Measurements from ENCODE around the gene STRIT1. TPM values are rescaled to one million over a fixed set of nuclear protein-coding genes. Genes with fewer than 3 reads are reported as not detected.

Gene STRIT1
- total and polyA plus RNA-seq, 9 of the 15 experiments (the other 6 are each of a cell fraction or from before 2014, with no cell fraction given): not detected

DNA sequence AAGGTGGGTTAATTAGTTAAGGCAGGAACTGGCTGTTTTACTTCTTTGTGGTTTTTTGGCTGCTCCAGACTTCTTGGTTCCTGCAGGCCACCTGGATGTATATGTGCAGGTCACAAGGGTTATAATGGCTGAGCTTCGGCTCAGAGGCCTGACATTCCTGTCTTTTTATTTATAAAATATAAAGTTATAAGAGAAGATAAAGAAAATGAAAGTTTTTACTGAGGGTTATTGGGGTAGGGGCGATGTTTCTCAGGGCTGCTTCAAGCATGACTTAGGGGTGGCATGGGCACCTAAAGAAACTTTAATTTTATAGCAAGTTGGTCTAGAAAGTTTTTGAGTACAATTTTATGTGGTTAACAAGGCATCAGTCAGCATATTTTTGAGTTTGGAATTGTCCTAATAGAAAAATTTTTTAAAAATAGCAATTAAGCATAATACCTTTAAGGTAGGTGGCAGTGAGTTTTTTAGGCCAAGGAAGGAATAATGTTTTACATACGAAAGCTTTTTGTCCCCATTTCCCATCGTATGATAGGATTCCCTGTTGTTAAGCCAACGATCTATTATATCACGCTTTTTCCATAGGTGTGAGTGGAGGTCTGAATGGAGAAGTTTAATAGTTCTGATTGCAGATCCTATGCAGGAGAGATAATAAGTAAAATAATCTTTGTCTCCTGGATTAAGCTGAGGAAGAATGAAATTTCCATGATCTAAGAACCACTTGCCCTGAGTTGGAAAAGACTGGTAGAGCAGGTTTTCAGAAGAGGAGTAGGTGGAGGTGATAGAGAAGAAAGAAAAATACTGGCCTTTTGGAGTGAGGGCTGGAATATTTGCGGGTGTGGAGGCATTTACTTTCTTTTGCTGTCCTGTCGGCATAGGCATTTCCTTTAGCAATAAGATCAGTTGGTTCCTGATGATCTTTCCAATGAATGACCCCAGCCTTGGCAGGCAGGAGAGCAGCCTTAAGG is 10.1 kb downstream of the STRIT1 start (continued):
- TF ChIP-seq, protein P1, sequence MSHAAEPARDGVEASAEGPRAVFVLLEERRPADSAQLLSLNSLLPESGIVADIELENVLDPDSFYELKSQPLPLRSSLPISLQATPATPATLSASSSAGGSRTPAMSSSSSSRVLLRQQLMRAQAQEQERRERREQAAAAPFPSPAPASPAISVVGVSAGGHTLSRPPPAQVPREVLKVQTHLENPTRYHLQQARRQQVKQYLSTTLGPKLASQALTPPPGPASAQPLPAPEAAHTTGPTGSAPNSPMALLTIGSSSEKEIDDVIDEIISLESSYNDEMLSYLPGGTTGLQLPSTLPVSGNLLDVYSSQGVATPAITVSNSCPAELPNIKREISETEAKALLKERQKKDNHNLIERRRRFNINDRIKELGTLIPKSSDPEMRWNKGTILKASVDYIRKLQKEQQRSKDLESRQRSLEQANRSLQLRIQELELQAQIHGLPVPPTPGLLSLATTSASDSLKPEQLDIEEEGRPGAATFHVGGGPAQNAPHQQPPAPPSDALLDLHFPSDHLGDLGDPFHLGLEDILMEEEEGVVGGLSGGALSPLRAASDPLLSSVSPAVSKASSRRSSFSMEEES (CRISPR knock-in tag; IDR thresholded peaks at IDR 0.05): no peak
- TF ChIP-seq ZNF263 (CRISPR knock-in tag; IDR thresholded peaks at IDR 0.05; ENCODE audit: borderline replicate concordance) (no peak), WHSC1 (IDR thresholded peaks at IDR 0.05; ENCODE audit: low read length) (no peak), MAZ (CRISPR knock-in tag; conservative IDR thresholded peaks at IDR 0.05 in 1 of 2, IDR thresholded peaks at IDR 0.05 in 1 of 2) (peak; percentile 17 to 30; a peak in 1 of 4 replicates), DPF2 (IDR thresholded peaks at IDR 0.05) (0 out of 2 replicates have a peak, but pooled peaks have one; percentile 9), MAFG (tag; conservative IDR thresholded peaks at IDR 0.05) (peak; percentile 41; the same call in 1 of the 2 replicates), DACH1 (IDR thresholded peaks at IDR 0.05; ENCODE audit: partially characterized antibody) (no peak), STAT5B (CRISPR knock-in tag; IDR thresholded peaks at IDR 0.05) (no peak), ZNF311 (CRISPR knock-in tag; IDR thresholded peaks at IDR 0.05) (peak; percentile 91), GABPA (tag; conservative IDR thresholded peaks at IDR 0.05; ENCODE audit: low read depth) (no peak), ZKSCAN8 (CRISPR knock-in tag; IDR thresholded peaks at IDR 0.05) (peak; percentile 87), RB1 (IDR thresholded peaks at IDR 0.05; ENCODE audit: low read depth) (no peak), ILK (tag; IDR thresholded peaks at IDR 0.05; ENCODE audit: borderline replicate concordance, low read depth) (0 out of 2 replicates have a peak, but pooled peaks have one; percentile 46), ZNF668 (CRISPR knock-in tag; IDR thresholded peaks at IDR 0.05) (no peak)
- TF ChIP-seq, protein P2, sequence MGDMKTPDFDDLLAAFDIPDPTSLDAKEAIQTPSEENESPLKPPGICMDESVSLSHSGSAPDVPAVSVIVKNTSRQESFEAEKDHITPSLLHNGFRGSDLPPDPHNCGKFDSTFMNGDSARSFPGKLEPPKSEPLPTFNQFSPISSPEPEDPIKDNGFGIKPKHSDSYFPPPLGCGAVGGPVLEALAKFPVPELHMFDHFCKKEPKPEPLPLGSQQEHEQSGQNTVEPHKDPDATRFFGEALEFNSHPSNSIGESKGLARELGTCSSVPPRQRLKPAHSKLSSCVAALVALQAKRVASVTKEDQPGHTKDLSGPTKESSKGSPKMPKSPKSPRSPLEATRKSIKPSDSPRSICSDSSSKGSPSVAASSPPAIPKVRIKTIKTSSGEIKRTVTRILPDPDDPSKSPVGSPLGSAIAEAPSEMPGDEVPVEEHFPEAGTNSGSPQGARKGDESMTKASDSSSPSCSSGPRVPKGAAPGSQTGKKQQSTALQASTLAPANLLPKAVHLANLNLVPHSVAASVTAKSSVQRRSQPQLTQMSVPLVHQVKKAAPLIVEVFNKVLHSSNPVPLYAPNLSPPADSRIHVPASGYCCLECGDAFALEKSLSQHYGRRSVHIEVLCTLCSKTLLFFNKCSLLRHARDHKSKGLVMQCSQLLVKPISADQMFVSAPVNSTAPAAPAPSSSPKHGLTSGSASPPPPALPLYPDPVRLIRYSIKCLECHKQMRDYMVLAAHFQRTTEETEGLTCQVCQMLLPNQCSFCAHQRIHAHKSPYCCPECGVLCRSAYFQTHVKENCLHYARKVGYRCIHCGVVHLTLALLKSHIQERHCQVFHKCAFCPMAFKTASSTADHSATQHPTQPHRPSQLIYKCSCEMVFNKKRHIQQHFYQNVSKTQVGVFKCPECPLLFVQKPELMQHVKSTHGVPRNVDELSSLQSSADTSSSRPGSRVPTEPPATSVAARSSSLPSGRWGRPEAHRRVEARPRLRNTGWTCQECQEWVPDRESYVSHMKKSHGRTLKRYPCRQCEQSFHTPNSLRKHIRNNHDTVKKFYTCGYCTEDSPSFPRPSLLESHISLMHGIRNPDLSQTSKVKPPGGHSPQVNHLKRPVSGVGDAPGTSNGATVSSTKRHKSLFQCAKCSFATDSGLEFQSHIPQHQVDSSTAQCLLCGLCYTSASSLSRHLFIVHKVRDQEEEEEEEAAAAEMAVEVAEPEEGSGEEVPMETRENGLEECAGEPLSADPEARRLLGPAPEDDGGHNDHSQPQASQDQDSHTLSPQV (IDR thresholded peaks at IDR 0.05): peak; percentile 94
- TF ChIP-seq, protein P3, sequence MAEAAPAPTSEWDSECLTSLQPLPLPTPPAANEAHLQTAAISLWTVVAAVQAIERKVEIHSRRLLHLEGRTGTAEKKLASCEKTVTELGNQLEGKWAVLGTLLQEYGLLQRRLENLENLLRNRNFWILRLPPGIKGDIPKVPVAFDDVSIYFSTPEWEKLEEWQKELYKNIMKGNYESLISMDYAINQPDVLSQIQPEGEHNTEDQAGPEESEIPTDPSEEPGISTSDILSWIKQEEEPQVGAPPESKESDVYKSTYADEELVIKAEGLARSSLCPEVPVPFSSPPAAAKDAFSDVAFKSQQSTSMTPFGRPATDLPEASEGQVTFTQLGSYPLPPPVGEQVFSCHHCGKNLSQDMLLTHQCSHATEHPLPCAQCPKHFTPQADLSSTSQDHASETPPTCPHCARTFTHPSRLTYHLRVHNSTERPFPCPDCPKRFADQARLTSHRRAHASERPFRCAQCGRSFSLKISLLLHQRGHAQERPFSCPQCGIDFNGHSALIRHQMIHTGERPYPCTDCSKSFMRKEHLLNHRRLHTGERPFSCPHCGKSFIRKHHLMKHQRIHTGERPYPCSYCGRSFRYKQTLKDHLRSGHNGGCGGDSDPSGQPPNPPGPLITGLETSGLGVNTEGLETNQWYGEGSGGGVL (CRISPR knock-in tag; IDR thresholded peaks at IDR 0.05): peak; percentile 69
- TF ChIP-seq, protein P4, sequence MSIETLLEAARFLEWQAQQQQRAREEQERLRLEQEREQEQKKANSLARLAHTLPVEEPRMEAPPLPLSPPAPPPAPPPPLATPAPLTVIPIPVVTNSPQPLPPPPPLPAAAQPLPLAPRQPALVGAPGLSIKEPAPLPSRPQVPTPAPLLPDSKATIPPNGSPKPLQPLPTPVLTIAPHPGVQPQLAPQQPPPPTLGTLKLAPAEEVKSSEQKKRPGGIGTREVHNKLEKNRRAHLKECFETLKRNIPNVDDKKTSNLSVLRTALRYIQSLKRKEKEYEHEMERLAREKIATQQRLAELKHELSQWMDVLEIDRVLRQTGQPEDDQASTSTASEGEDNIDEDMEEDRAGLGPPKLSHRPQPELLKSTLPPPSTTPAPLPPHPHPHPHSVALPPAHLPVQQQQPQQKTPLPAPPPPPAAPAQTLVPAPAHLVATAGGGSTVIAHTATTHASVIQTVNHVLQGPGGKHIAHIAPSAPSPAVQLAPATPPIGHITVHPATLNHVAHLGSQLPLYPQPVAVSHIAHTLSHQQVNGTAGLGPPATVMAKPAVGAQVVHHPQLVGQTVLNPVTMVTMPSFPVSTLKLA (conservative IDR thresholded peaks at IDR 0.05): peak in 1 of 2 experiments; percentile 6; a peak in 1 of 4 replicates
